ENCODE results near the gene TRPM4.

TRPM4 gene

GRCh38 chr19:49157445-49158224 is at the start of gene TRPM4:
Gene TRPM4 (plus strand): TSS chr19:49157792. CDS start chr19:49157867, 75 bp downstream.
- DNase-seq (ENCODE audit: insufficient read length, low spot score) = peak; percentile 93
- TF ChIP-seq, protein P1, sequence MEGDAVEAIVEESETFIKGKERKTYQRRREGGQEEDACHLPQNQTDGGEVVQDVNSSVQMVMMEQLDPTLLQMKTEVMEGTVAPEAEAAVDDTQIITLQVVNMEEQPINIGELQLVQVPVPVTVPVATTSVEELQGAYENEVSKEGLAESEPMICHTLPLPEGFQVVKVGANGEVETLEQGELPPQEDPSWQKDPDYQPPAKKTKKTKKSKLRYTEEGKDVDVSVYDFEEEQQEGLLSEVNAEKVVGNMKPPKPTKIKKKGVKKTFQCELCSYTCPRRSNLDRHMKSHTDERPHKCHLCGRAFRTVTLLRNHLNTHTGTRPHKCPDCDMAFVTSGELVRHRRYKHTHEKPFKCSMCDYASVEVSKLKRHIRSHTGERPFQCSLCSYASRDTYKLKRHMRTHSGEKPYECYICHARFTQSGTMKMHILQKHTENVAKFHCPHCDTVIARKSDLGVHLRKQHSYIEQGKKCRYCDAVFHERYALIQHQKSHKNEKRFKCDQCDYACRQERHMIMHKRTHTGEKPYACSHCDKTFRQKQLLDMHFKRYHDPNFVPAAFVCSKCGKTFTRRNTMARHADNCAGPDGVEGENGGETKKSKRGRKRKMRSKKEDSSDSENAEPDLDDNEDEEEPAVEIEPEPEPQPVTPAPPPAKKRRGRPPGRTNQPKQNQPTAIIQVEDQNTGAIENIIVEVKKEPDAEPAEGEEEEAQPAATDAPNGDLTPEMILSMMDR (IDR thresholded peaks at IDR 0.05; ENCODE audit: insufficient read depth, missing control alignments) = no peak
- FAIRE-seq = no peak

- TF ChIP-seq, protein P1 (IDR thresholded peaks at IDR 0.05; ENCODE audit: insufficient read depth, missing control alignments) = no peak
- DNase-seq (ENCODE audit: insufficient read length, low spot score) = no peak
- no peak for FAIRE-seq
These were observed 48.5 kb upstream of the TRPM4 start for GRCh38 chr19:49109051-49109450.

DNA sequence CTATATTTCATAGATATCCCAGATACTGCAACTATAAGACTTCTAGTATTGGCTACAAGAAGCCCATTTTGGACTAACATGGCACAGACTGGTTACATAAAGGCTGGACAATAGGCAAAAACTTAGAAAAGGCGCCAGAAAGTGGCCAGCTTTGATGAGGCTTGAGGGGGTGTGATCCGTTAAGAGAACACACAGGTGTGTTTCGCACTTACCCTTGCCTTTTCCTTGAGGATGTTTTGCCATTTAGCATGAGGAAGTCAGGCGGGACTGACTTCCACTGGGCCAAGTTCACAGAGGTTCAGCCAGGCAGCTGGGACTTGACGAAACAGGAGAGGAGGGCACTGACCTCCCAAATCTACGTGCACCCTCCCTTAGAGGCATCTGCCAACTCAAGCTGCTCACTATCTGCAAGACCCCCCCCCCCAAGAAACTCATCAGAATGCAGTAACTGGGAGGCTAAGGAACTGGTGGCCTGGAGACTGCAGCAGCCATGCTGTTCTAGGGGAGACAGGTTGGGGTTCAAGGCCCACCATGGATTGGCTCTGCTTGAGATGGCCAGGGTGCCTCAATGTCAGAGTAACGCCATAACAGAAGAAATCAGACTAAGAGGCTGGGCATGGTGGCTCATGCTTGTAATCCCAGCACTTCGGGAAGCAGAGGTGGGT is 47.9 kb upstream of the TRPM4 start:
- no peak for FAIRE-seq
- TF ChIP-seq, protein P1 (IDR thresholded peaks at IDR 0.05; ENCODE audit: insufficient read depth, missing control alignments) = no peak

DNA sequence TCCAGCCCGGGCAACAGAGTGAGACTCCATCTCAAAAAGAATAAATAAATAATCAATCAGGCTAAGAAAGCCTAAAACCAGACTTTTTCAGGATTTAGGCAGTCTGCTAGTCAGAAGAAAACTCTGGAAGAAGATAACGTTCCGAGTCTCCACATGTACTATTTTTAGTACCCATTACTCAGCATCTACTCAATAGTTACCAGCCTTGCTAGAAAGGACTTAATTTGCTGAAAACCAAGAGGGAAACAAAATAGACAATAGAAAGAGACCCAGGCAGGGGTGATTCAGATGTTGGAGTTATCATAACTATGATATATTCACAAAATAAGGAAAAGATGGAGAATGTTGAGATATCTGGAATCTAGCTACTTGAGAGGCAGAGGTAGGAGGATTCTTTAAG is 47.0 kb upstream of the TRPM4 start:
- FAIRE-seq = no peak

More for the DNA sequence above, 47.9 kb upstream of the TRPM4 start:
- DNase-seq (ENCODE audit: insufficient read length, low spot score) = no peak

DNA sequence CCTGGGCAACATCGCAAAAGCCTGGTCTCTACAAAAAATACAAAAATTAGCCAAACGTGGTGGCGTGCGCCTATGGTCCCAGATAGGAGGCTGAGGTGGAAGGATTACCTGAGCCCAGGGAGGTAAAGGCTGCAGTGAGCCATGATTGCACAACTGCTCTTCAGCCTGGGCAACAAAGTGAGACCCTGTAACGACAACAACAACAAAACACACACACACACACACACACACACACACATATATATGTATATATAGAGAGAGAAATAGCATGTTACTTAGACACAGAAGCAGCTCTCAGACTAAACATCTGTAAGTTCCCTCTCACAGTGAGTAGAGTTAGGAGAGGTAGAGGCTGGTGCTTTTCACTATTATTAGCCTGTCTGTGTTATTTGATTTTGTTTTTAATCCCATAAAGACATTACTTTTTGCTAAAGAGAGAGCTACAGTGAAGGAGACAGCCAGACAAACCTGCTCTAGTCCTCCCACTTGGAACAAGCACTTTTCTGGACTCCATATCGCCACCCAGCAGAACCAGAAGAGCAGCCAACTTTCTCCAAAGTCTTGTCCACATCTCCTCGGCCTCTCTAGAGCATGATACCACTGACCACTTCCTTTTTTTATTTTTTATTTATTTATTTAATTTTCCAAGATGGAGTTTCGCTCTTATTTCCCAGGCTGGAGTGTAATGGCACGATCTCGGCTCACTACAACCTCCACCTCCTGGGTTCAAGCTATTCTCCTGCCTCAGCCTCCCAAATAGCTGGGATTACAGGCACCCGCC is 46.2 kb upstream of the TRPM4 start:
- no peak for DNase-seq (ENCODE audit: insufficient read length, low spot score)
- FAIRE-seq = no peak
- TF ChIP-seq, protein P1 (IDR thresholded peaks at IDR 0.05; ENCODE audit: insufficient read depth, missing control alignments) = no peak

More for the DNA sequence above, 47.0 kb upstream of the TRPM4 start:
- no peak for DNase-seq (ENCODE audit: insufficient read length, low spot score)
- TF ChIP-seq, protein P1 (IDR thresholded peaks at IDR 0.05; ENCODE audit: insufficient read depth, missing control alignments) = no peak

GRCh38 chr19:49113762-49114629 is 43.6 kb upstream of the TRPM4 start, which contains the start of gene LIN7B:
Gene LIN7B (plus strand): TSS chr19:49114370. CDS start chr19:49114405, 35 bp downstream.
- DNase-seq (ENCODE audit: insufficient read length, low spot score) (peak; percentile 85), FAIRE-seq (no peak)
- TF ChIP-seq, protein P1 (IDR thresholded peaks at IDR 0.05; ENCODE audit: insufficient read depth, missing control alignments) = peak; percentile 43
